Measurements from ENCODE around the gene AREL1. TPM values are rescaled to one million over a fixed set of nuclear protein-coding genes. Genes with fewer than 3 reads are reported as not detected.

Gene AREL1
- total RNA-seq, 2 experiments from 2014 or later, result 30.6 to 35.9 TPM

- Histone ChIP-seq H3K27me3 (ENCODE audit: control insufficient read depth in 1 of 2, insufficient read depth in 2 of 2, low read length in 2 of 2) (no peaks in the 10 kb centered on the region), H3K4me3 (ENCODE audit: low read length) (no peak overlapping the region), H3K36me3 (ENCODE audit: insufficient read depth, low read length) (no peaks in the 10 kb centered on the region), H3K9me3 (ENCODE audit: control insufficient read depth in 1 of 2, insufficient read depth in 1 of 2, low read length in 2 of 2) (no peaks in the 10 kb centered on the region), H3K4me1 (ENCODE audit: insufficient read depth, low read length) (peaks cover 40% of the 10 kb centered on the region), H3K27ac (ENCODE audit: low read depth in 1 of 2, low read length in 2 of 2) (no peak overlapping the region)
- DNase-seq (no peak), ATAC-seq (ENCODE audit: poor library complexity) (no peak)
- POLR2A ChIA-PET, result no interaction called here
- no peak overlapping the region for H3K27ac Mint-ChIP-seq
- CTCF ChIA-PET, result interaction anchor here (4.6 kb wide), 1 partner anchor 10 kb away, joined by 17 read pairs; the partner anchor contains the start of gene LTBP2
- peaks cover 4% of the 10 kb centered on the region for H3K27me3 Mint-ChIP-seq
- no peaks in the 10 kb centered on the region for H3K9me3 Mint-ChIP-seq
- H3K4me1 Mint-ChIP-seq (ENCODE audit: low read depth), result peaks cover 42% of the 10 kb centered on the region
- intact Hi-C loops (cut with DNase I, micrococcal nuclease), result no loop called here
- no peak for TF ChIP-seq CTCF (IDR thresholded peaks at IDR 0.05)
- no peak overlapping the region for H3K4me3 Mint-ChIP-seq
- no peaks in the 10 kb centered on the region for H3K36me3 Mint-ChIP-seq (ENCODE audit: low read depth)
These were observed 90.6 kb downstream of the AREL1 start for GRCh38 chr14:74622257-74622656.

GRCh38 chr14:74621556-74621955 is 91.3 kb downstream of the AREL1 start:
- H3K27me3 ChIP-seq (ENCODE audit: control insufficient read depth in 1 of 2, insufficient read depth in 2 of 2, low read length in 2 of 2), result no peaks in the 10 kb centered on the region
- Mint-ChIP-seq H3K9me3 (no peaks in the 10 kb centered on the region), H3K4me1 (ENCODE audit: low read depth) (peaks cover 42% of the 10 kb centered on the region), H3K4me3 (no peak overlapping the region), H3K27ac (no peak overlapping the region), H3K27me3 (peaks cover 4% of the 10 kb centered on the region), H3K36me3 (ENCODE audit: low read depth) (no peaks in the 10 kb centered on the region)
- no peak overlapping the region for H3K27ac ChIP-seq (ENCODE audit: low read depth in 1 of 2, low read length in 2 of 2)
- POLR2A ChIA-PET, result no interaction called here
- no peak for TF ChIP-seq CTCF (IDR thresholded peaks at IDR 0.05)
- peaks cover 47% of the 10 kb centered on the region for H3K4me1 ChIP-seq (ENCODE audit: insufficient read depth, low read length)
- ATAC-seq (ENCODE audit: poor library complexity), result no peak
- no peaks in the 10 kb centered on the region for H3K36me3 ChIP-seq (ENCODE audit: insufficient read depth, low read length)
- CTCF ChIA-PET, result interaction anchor here (4.6 kb wide), 1 partner anchor 9 kb away, joined by 17 read pairs; the partner anchor contains the start of gene LTBP2
- H3K4me3 ChIP-seq (ENCODE audit: low read length), result no peak overlapping the region
- H3K9me3 ChIP-seq (ENCODE audit: control insufficient read depth in 1 of 2, insufficient read depth in 1 of 2, low read length in 2 of 2), result no peaks in the 10 kb centered on the region
- DNase-seq, result no peak
- intact Hi-C loops (cut with DNase I, micrococcal nuclease), result no loop called here

- peaks cover 50% of the 10 kb centered on the region for H3K4me1 ChIP-seq (ENCODE audit: insufficient read depth, low read length)
- Mint-ChIP-seq H3K9me3 (no peaks in the 10 kb centered on the region), H3K4me3 (no peak overlapping the region), H3K36me3 (ENCODE audit: low read depth) (no peaks in the 10 kb centered on the region), H3K27ac (peak overlapping the region; percentile 50), H3K4me1 (ENCODE audit: low read depth) (peaks cover 42% of the 10 kb centered on the region), H3K27me3 (peaks cover 4% of the 10 kb centered on the region)
- no peak for TF ChIP-seq CTCF (IDR thresholded peaks at IDR 0.05)
- no peaks in the 10 kb centered on the region for H3K27me3 ChIP-seq (ENCODE audit: control insufficient read depth in 1 of 2, insufficient read depth in 2 of 2, low read length in 2 of 2)
- no peak overlapping the region for H3K4me3 ChIP-seq (ENCODE audit: low read length)
- no peaks in the 10 kb centered on the region for H3K36me3 ChIP-seq (ENCODE audit: insufficient read depth, low read length)
- intact Hi-C loops (cut with DNase I, micrococcal nuclease), result no loop called here
- ChIA-PET CTCF (interaction anchor here (4.4 kb wide), 1 partner anchor 12 kb away, joined by 33 read pairs; no protein-coding TSS in a partner anchor), POLR2A (no interaction called here)
- H3K9me3 ChIP-seq (ENCODE audit: control insufficient read depth in 1 of 2, insufficient read depth in 1 of 2, low read length in 2 of 2), result no peaks in the 10 kb centered on the region
- DNase-seq (no peak), ATAC-seq (ENCODE audit: poor library complexity) (no peak)
- H3K27ac ChIP-seq (ENCODE audit: low read depth in 1 of 2, low read length in 2 of 2), result no peak overlapping the region
These were observed 92.0 kb downstream of the AREL1 start for GRCh38 chr14:74620923-74621322.

Measured in CD4-positive, alpha-beta T cell (primary cell).